MG63 (cell line): ENCODE data around the gene SLC30A1. TPM values are rescaled to one million over a fixed set of nuclear protein-coding genes. Genes with fewer than 3 reads are reported as not detected.

Source experiments
- DNase-seq: peaks from one replicate; pipeline ENCODE4 v3.0.0-alpha.2; 2020
- H3K27me3 ChIP-seq: fragments of 250-450 bp; sonication (Bioruptor Pico); 2 replicates; pipeline ENCODE4 v1.5.1; 2020; ENCODE audit warnings: mild to moderate bottlenecking, moderate library complexity
- H3K36me3 ChIP-seq: fragments of 250-450 bp; sonication (Bioruptor Pico); 2 replicates; pipeline ENCODE4 v1.5.1; 2020; ENCODE audit warnings: mild to moderate bottlenecking, moderate library complexity
- H3K4me3 ChIP-seq: fragments of 250-450 bp; sonication (Bioruptor Pico); 2 replicates; pipeline ENCODE4 v1.5.1; 2020; ENCODE audit warnings: mild to moderate bottlenecking, moderate library complexity
- H3K9me3 ChIP-seq: fragments of 250-450 bp; sonication (Bioruptor Pico); 2 replicates; pipeline ENCODE4 v1.5.1; 2020; ENCODE audit warnings: mild to moderate bottlenecking, moderate library complexity
- total RNA-seq: library from RNA; depleted of rRNA; stranded (reverse); fragments of >200 nt; shearing (Covaris generic); gene quantifications from 2 replicates; pipeline ENCODE4 v1.2.3, GENCODE V29; 2014; ENCODE audit warnings: low replicate concordance

Gene SLC30A1
- total RNA-seq, 1 experiment from 2014 or later, result 45.2 TPM

DNA sequence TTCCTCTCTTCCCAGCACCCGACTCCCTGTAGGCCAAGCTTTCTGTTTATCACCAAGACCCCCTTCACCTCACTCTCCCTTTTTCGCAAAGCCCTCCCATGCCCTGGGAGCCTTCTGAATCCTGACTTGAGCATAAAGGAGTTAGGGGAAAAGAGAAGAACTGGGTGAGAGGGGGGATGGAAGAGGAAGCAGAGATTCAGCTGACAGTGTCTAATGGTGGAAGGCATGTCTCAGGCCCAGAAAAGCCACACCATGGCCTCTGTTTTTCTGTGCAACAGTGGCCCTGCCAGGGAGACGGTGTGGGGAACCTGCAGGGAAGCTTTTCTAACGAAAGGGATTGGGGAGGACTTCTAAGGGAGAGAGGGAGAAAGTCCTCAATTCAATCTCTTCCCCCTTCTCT lies 32.9 kb upstream of the SLC30A1 start:
- H3K9me3 ChIP-seq, result no peaks in the 10 kb centered on the region
- H3K4me3 ChIP-seq, result no peak overlapping the region
- H3K27me3 ChIP-seq, result no peaks in the 10 kb centered on the region
- H3K36me3 ChIP-seq, result no peaks in the 10 kb centered on the region
- DNase-seq, result no peak

- Histone ChIP-seq H3K9me3 (no peaks in the 10 kb centered on the region), H3K36me3 (no peaks in the 10 kb centered on the region), H3K27me3 (no peaks in the 10 kb centered on the region), H3K4me3 (no peak overlapping the region)
- DNase-seq, result peak; percentile 91
Measured at GRCh38 chr1:211610779-211611556, 32.0 kb upstream of the SLC30A1 start.

DNA sequence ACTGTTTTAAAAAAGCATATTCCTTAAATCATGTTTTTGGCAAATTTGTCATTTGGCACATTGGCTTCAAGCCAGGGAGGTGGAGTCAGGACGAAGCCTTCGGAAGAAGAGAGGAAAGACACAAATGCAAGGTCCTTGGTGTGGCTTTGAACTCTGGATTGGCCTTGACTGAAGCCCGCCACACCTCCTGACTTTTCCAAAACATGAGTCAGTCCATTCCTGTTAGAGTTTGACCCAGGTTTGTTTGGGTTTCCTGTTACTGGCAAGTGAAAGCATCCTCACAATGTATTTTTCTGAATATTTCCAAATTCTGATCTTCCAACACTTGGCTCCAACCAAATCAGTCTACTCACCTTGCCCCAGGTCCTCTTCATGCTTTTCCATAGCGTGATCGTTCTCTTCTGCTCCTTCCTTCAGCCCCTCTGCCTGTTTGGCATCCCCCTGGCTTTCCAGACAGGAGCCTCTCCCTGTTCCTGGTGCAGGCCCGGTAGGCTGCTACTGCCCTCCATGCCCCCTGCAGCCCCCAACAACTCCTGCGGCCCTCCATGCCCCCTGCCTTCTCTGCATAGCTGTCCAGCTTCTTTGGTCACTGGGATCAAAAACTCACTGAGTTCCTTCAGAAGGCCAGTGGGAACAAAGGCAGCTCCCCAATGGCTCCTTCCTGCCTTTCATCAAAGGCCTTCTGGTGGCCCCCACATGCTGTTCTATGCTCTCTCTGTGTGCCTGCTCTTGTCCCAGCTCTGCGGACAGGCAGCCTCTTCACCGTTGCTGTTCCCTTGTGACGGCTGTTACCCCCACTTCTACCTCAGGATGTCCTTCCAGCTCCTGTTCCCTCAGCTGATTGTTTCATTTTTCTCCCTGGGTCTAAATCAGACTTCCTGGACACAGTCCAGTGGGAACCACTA lies 30.4 kb upstream of the SLC30A1 start:
- no peaks in the 10 kb centered on the region for H3K36me3 ChIP-seq
- H3K27me3 ChIP-seq, result no peaks in the 10 kb centered on the region
- DNase-seq, result peak; percentile 45
- no peaks in the 10 kb centered on the region for H3K9me3 ChIP-seq
- no peak overlapping the region for H3K4me3 ChIP-seq

DNA sequence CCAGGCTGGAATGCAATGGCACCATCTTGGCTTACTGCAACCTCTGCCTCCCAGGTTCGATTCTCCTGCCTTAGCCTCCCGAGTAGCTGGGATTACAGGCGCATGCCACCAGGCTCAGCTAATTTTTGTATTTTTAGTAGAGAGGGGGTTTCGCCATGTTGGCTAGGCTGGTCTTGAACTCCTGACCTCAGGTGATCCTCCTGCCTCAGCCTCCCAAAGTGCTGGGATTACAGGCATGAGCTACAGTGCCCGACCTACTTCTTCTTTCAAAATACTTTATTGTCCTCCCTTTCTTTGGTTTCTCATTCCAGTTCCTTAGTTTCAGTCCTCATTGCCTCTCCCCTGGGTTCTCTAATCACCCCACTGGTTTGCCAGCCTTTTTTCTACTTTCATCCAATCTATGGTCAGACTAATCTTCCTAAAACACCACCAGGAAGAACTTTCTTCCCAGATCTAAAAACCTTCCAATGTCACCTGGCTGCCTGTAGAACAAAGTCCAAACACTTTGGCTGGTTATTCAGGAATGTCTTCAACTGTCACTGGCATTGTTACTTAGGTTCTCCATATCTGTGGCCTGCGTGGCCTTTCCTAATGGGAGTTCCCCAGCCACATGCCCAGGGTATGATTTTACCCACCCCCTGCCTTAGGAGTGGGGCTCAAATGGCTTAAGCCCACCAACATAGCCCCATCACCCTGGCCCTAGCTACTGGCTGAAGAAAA lies 29.0 kb upstream of the SLC30A1 start:
- H3K9me3 ChIP-seq, result no peaks in the 10 kb centered on the region
- no peaks in the 10 kb centered on the region for H3K36me3 ChIP-seq
- no peak overlapping the region for H3K4me3 ChIP-seq
- no peaks in the 10 kb centered on the region for H3K27me3 ChIP-seq
- no peak for DNase-seq

DNA sequence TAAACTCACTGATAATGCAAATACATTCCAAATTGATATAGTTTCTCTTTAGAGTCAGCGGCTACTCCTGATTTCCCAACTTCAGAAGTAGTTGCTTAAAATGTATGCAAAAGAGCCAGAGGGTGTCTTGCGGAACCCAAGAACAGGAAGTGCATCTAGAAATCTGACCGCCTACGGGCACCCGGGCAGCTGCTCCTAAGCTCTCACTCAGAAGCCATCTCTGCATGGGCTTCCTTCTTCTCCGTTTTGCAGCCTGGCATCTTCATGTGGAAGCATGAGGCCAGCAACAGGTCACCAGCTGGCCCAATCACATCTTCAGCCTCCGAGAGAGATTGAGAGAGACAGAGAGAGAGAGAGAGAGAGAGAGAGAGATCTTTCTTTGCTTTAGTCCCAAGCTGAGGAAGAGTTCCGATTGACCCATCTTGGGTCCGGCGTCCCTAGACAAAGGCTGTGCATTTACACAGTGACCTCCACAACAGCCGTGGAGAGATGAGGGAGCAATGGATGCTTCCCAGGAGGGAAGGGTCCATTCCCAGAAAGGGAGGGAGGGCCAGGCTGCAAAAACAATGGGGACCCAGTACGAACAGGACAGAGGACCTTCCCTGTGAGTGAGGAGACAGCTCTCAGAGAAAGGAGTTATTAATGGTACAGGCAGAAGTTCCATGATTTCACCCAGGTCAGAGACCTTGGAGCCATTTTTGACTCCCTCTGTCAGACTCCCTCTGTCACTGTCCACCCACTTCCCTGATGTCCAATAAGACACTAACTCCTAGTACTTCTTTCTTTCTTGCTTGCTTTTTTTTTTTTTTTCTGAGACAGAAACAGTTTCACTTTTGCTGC lies 28.2 kb upstream of the SLC30A1 start:
- no peak overlapping the region for H3K4me3 ChIP-seq
- no peak for DNase-seq
- no peaks in the 10 kb centered on the region for H3K9me3 ChIP-seq
- H3K36me3 ChIP-seq, result no peaks in the 10 kb centered on the region
- no peaks in the 10 kb centered on the region for H3K27me3 ChIP-seq

- Histone ChIP-seq H3K4me3 (no peak overlapping the region), H3K9me3 (no peaks in the 10 kb centered on the region), H3K36me3 (no peaks in the 10 kb centered on the region), H3K27me3 (no peaks in the 10 kb centered on the region)
- no peak for DNase-seq
Measured at GRCh38 chr1:211606332-211606913, 27.5 kb upstream of the SLC30A1 start.

GRCh38 chr1:211605603-211606331 lies 26.8 kb upstream of the SLC30A1 start:
- H3K27me3 ChIP-seq, result no peaks in the 10 kb centered on the region
- H3K9me3 ChIP-seq, result no peaks in the 10 kb centered on the region
- H3K4me3 ChIP-seq, result no peak overlapping the region
- DNase-seq, result no peak
- no peaks in the 10 kb centered on the region for H3K36me3 ChIP-seq

GRCh38 chr1:211605034-211605433 lies 26.1 kb upstream of the SLC30A1 start:
- H3K27me3 ChIP-seq, result no peaks in the 10 kb centered on the region
- no peaks in the 10 kb centered on the region for H3K9me3 ChIP-seq
- no peak for DNase-seq
- H3K36me3 ChIP-seq, result no peaks in the 10 kb centered on the region
- no peak overlapping the region for H3K4me3 ChIP-seq

- DNase-seq, result no peak
- Histone ChIP-seq H3K27me3 (no peaks in the 10 kb centered on the region), H3K9me3 (no peaks in the 10 kb centered on the region), H3K4me3 (no peak overlapping the region), H3K36me3 (no peaks in the 10 kb centered on the region)
Measured at GRCh38 chr1:211604548-211604947, 25.6 kb upstream of the SLC30A1 start.

- Histone ChIP-seq H3K9me3 (no peaks in the 10 kb centered on the region), H3K36me3 (no peaks in the 10 kb centered on the region), H3K27me3 (no peaks in the 10 kb centered on the region), H3K4me3 (no peak overlapping the region)
- no peak for DNase-seq
Measured at GRCh38 chr1:211603713-211604112, 24.8 kb upstream of the SLC30A1 start.

DNA sequence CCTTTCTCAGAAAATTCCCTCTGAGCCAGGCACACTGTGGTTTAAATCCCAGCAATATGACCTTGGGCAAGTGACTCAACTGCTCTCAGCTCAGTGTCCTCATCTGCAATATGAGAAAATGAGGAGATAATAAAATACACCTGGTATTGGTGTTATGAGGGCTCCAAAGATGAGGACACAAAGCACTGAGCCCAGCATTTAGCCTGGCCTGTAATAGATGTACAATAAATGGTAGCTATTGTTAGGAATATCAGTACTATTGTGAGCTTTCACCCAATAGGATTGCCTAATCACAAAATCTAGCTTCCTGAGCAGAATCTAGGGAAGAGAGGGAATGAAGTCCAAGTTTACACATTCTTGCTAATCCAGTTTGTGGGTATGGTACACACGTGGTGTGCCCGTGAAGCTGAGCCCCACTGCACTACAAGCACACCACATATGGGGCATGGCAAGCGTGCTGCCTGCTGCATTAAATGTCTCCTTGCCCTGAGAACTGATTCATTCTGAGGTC lies 24.3 kb upstream of the SLC30A1 start:
- no peaks in the 10 kb centered on the region for H3K9me3 ChIP-seq
- H3K4me3 ChIP-seq, result no peak overlapping the region
- H3K36me3 ChIP-seq, result no peaks in the 10 kb centered on the region
- peak; percentile 74 for DNase-seq
- no peaks in the 10 kb centered on the region for H3K27me3 ChIP-seq

DNA sequence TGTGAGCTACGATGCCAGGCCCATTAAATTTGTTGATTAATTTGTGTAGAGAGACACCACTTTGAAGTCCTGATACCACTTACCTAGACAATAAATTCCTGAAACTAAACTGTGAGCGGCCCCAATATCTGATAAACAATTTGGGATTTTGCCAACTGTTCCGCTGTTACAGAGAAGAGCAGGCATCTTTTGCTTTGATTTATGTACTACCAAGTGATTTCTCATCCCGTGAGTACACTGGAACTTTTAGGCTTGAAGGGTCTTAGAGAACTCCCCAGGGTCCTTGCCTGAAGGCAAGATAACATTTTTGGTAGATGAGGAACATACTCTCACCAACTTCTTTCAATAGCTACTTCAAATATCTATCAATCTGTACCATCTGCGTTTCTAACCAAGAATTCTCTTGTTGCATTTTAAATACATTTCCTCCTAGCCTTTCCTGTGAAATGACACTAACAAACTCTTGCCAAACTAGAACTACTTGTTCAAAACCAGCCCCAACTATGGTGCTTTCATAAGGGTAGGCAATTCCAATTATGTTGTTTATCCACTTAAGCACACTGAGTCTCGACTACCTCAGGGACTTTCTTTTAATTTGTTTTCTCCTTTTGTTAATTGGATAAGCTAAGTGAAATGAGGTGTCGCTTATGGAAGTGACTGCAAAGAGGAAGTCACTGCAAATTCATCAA lies 23.2 kb upstream of the SLC30A1 start:
- Histone ChIP-seq H3K9me3 (no peaks in the 10 kb centered on the region), H3K36me3 (no peaks in the 10 kb centered on the region), H3K27me3 (no peaks in the 10 kb centered on the region), H3K4me3 (no peak overlapping the region)
- DNase-seq, result no peak

GRCh38 chr1:211601159-211601558 lies 22.2 kb upstream of the SLC30A1 start:
- DNase-seq, result no peak

GRCh38 chr1:211599250-211599649 lies 20.3 kb upstream of the SLC30A1 start:
- H3K36me3 ChIP-seq, result no peaks in the 10 kb centered on the region
- H3K9me3 ChIP-seq, result no peaks in the 10 kb centered on the region
- no peak for DNase-seq
- no peak overlapping the region for H3K4me3 ChIP-seq
- no peaks in the 10 kb centered on the region for H3K27me3 ChIP-seq

More at GRCh38 chr1:211601159-211601558, 22.2 kb upstream of the SLC30A1 start:
- Histone ChIP-seq H3K36me3 (no peaks in the 10 kb centered on the region), H3K4me3 (no peak overlapping the region), H3K27me3 (no peaks in the 10 kb centered on the region), H3K9me3 (no peaks in the 10 kb centered on the region)

DNA sequence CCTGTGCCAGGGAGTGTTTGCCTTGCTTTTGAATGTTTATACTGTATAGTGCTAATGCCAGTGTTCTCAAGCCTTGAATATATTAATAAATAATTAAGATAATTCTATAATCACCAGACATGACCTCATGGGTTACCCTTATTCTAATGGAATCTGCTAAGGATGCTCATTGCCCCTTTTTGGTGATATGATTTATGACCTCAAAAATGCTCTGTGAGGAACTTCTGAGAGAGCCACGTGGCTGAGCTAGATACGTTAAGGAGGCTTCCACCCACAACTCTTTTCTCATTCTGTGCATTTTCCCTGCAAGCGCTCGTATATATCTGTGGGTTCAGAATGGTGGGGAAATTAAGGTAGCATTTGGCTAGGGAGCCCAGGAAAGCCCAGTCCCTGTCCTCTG lies 19.6 kb upstream of the SLC30A1 start:
- Histone ChIP-seq H3K4me3 (no peak overlapping the region), H3K9me3 (no peaks in the 10 kb centered on the region), H3K27me3 (no peaks in the 10 kb centered on the region), H3K36me3 (no peaks in the 10 kb centered on the region)
- no peak for DNase-seq
